Stimulated activated CD8-positive, alpha-beta memory T cell treated with anti-CD3 and anti-CD28 coated beads, Interleukin-12 subunit alpha, Interleukin-12 subunit beta, amount 100 ng/mL, for 1 hour (primary cell): ENCODE data around the gene P2RY4.
"Not testable (repeated sequence)": the region's sequence is repeated elsewhere in the genome, so short reads cannot be mapped to it uniquely, and the experiment has no call there.

ENCODE experiments used
- DNase-seq: peaks from one replicate; pipeline ENCODE4 v3.0.0-alpha.2; 2020; ENCODE audit warnings: low read depth

Gene P2RY4

DNA sequence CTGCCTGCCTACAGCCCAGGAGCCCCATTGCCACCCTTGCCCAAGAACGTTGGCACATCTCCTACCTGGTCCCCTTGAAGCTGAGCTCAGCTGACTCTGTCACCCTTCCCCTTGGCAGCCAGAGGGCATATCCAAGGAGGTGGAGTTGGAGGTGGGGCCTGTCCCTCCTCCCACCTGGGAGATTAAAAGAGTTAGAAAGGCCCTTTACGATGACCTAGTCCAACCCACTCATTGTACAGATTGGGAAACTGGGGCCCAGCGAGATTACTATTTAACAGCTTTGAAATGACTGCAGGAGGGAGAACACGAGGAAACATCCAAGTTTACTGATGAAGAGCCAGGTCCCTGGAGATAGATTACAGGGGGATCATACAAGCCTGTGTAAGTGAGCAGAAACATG is at the start of gene P2RY4:
TSS of gene P2RY4 (minus strand) at position 101 of the 400 bp plus-strand sequence. CDS start 580 bp downstream, outside the sequence.
- no peak for DNase-seq

DNA sequence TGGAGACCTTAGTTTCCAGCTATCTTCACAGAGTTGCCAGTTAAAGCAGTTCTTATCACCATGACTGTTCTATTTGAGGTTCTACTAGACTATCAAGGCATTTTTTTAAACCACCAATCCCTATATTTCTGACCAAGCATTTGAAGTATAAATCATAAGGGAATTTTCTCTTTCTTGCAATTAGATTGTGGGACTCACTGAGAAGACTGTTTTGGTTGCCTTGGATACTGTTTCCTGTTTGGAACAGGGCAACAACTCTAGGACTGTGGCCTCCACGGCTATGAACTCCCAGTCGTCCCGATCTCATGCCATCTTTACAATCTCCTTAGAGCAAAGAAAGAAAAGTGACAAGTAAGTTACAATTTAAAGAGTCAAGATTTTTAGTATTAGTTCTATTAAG is 41.7 kb upstream of the P2RY4 start:
- DNase-seq, result no peak

- no peak for DNase-seq
Observed at GRCh38 chrX:70293621-70294020, 33.6 kb upstream of the P2RY4 start.

- no peak for DNase-seq
Observed at GRCh38 chrX:70292788-70293187, 32.8 kb upstream of the P2RY4 start.

- peak; percentile 58 for DNase-seq
Observed at GRCh38 chrX:70289793-70290770, 30.1 kb upstream of the P2RY4 start, which contains the start of the genes KIF4A and PDZD11. KIF4A (plus strand) TSS chrX:70290104; CDS start chrX:70290459, 355 bp downstream. PDZD11 (minus strand) TSS chrX:70289927; CDS start chrX:70289341, 586 bp downstream.

DNA sequence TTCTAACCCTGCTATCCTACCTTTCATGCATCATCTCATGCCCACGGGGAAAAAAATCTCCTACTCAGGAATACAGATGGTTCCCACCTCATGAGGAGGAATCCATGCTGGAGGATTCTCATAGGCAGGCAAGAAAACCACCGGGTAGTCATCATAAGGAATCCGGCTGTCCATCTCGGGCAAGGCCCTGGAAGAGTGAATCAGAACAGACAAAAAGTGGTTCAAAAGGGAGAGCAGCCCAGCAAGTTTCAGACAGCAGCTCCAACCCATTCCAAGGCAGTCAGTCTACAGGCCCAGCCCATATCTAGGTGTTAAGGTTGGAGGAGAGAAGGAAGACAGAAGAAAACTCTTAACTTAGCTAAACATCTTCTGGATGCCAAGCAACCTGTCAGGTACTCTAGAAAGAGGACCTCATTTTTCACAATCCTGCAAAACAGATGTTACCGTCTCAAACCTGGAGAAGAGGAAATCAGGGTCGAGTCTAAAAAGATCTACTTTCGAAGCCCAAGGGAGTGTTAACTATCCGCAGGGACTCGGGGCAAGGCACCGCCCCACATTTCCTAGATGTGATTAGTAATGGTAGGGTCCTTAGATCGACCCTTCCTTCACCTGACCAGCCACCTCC is 29.3 kb upstream of the P2RY4 start:
- DNase-seq, result no peak

GRCh38 chrX:70281951-70282350 is 21.9 kb upstream of the P2RY4 start, which contains the start of gene RAB41:
RAB41 (plus strand) TSS chrX:70282172; CDS start chrX:70282218, 46 bp downstream.
- DNase-seq, result no peak

- DNase-seq, result no peak
Observed at GRCh38 chrX:70280573-70280972, 20.6 kb upstream of the P2RY4 start.

DNA sequence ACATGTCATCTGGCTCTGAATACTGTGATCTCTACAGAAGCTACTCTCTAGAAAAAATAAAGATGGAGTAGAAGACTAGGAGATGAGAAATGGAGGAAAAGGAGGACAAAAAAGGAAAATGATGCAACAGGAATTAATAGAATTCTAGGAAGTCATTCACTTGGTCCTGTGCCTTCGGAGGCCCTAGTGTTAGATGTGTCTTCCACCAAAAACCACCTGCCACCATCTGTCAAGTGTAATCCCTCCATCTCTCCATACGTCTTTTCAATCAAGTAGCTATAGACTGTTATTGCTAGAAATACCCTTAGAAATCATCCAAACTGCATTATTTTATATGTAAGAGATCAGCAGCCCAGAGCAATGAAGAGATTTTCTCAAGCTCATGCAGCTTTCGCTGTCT is 19.1 kb upstream of the P2RY4 start:
- DNase-seq, result no peak

DNA sequence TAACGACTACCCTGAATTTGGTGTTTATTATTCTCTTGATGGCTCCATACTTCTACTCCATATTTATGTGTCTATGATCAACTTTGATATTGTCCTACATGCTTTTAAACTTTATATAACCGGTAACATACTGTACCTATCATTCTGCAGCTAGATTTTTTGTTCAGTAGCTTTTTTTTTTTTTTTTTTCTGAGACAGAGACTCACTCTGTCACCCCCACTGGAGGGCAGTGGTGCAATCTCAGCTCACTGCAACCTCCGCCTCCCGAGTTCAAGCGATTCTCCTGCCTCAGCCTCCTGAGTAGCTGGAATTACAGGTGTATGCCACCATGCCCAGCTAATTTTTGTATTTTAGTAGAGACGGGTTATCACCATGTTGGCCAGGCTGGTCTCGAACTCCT is 14.0 kb upstream of the P2RY4 start:
- DNase-seq, result not testable (repeated sequence)

DNA sequence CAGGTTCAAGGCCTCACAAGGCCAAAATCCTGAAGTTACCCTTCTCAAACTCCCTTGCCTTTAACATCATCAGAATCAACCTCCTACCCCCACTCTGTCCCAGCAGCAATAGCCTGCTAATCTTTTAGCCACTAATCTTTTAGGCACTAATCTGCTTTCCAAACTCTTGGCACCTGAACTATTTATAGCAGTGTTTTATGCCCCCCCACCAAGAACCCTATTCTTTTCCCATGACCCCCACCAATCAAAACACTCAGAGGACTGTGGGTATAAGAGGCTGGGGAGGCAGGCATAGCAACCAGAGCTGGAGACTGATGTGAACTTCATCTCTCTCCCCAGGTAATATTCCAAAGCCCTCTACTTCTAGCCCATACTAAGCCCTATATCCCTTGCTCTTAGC is 8.0 kb upstream of the P2RY4 start, which contains the start of gene ARR3:
TSS of gene ARR3 (plus strand) at position 301 of the 400 bp plus-strand sequence. CDS start 1,052 bp downstream, outside the sequence.
- no peak for DNase-seq

DNA sequence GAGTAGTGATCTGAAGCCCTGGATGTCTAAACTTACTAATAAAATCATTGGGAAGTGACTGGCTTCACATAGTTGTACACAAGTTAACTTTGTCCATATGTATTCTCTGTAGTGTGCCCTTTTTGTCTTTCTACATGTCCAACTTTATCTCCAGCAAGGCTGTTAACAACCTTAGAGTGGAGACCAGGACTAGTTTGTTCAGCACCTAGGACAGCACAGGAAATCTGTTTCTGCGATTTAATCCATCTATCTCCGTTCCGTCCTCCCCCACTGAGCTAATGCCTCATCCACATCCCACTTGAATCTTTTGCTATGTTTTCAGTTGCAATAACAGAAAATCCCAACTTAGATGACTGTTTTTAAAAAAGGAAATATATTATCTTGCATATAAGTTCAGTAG is 4.8 kb upstream of the P2RY4 start:
- DNase-seq, result no peak

DNA sequence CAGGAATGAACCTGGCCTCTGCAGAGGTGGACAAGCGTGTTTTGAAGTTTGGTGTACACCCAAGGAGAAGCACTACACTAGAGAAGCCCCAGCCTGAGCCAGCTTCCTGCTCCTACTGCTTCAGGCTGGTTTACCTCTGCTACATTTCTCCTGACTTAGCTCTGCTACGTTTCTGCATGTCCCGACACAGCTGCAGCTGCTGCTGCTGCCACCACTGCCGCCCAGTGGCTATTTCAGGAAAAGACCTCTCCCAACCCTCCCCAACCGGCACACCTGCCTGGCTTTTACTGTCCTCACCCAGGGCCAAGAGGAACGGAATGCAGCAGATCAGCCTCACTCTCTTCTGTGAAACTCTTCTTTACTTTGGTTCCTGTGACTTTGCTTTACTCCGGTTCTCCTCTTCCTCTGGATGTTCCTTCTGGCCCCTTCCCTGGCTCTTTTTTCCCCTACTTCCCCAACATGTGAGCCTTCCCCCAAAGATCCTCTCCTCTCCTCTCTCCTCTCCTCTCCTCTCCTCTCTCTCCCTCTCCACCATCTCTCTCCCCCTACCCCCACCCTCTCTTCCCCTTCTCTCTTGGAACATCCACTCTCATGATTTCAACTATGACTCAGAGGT is 3.1 kb upstream of the P2RY4 start:
- DNase-seq, result no peak

DNA sequence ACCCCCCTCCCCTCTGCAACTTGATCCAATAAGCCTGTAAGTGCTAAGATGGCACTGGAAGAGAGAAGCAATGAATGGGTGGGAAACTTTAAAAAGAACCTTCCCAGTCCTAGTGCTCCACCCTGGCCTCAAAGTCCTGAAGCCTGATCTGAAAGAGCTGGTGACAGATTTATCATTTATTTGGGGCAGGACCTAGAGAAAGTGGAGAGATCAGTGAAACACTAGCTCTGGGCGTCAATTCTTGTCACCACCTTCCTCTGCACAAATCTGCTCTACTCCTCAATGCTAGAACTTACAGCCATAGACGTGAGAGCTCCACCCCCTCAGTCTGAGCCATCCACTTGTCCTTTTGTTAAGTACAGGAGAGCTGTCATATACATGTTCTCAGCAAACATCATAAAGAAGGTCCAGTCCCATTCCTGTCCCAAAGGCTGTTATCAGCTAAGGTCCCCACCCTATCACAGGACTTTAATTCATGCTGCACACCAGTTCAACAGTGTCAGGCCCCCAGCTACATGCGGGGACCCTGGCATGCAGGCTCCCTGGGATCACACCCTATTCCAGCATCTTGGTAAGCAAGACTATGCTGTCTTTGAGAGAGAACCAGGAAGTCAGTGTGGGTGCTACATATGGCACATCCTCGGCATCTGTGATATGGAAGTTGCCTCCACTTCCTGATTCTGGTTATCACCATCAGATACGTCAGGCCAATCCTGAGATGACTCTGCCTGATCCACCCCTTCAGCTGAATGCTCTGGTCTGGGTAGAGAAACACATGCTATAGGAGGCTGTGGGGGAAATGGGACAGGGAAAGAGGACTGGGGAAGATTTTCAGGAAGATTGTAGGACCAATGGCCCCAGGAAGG is 2.3 kb downstream of the P2RY4 start:
- no peak for DNase-seq

GRCh38 chrX:70255452-70255851 is 4.6 kb downstream of the P2RY4 start:
- DNase-seq, result no peak

DNA sequence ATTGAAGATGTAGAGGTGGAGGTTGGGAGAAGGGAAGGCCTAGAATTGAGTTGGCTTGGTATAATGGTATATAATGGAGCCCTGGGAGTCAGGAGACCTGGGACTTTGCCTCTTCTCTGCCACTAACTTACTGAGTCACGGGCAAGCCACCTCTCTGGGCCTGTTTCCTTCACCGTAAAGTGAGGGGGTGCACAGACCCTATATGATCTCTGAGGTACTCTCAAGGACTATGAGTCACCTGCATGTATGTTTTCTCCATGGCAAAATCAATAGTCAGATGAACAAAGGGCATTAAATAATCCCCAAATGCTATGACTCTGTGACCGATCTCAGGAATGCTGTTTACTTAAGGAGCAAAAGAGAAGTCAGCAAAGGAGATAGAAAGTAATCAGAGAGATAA is 5.1 kb downstream of the P2RY4 start:
- DNase-seq, result no peak

DNA sequence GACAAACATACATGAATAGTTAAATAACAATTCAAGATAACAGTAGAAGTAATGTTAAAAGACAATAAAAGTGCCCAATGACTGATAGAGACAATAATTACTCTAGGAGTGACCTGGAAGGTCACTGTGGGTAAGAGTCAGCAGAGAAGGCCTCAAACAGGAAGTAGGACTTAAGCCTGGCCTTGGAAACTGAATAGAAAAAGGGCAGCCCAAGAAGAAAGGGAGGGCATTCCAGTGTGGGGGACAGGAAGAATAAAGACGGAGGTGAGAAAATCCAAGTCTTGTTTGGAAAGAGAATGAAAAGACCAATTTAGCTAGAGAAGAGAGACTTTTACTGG is 6.0 kb downstream of the P2RY4 start:
- no peak for DNase-seq

DNA sequence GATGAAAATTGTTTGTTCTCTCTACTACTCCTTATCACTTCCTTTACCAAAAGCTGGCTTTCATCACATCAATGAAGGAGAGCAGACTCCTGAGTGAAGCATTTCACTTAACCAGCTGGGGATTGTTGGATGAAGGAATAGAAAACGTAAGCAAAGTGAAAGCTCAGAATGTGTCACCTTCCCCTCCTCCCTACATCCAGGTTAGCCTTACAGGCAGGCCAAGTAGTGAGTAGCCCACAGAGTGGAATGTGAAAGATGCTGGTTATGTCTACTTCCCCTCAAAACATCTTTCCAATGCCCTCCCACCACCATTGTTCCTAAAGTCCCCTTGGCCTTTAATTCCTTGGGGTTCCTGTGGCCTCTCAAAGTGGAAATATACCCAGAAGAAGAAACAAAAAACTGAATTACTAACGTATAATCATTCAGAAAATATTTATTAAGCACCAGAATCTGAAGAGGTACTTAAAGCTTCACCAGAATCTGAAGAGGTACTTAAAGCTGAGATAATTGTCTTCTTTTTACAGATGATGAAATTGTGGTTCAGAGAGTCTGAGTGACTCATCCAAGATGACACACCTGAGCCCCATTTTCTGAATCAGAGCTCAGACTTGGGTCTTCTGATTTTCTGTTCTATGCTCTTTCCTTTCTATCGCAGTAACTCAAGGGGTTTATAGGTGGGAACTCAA is 6.5 kb downstream of the P2RY4 start:
- DNase-seq, result no peak

DNA sequence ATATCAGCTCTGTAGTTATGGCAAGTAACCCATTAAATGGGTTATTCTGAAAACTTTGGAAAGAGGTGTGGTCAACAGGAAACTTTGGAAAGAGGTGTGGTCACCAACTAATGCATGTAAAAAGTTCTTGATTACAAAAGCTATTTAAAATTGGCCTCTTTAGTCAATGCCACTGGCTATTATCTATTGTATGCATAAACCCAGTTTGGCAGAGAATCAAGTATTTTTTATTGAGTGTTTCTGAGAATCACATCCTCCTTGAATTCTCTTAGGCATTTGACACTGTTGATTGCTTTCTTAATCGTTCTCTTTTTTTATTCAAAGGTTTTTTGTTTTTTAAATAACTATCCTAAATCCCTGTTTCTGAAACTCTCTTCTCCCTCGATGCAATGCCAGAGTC is 7.5 kb downstream of the P2RY4 start:
- DNase-seq, result no peak

- DNase-seq, result no peak
Observed at GRCh38 chrX:70247252-70247651, 12.8 kb downstream of the P2RY4 start.

GRCh38 chrX:70244881-70245280 is 15.1 kb downstream of the P2RY4 start:
- DNase-seq, result no peak
